K562 (cell line): ENCODE measurements around the gene MICAL1. TPM values are rescaled to one million over a fixed set of nuclear protein-coding genes. Genes with fewer than 3 reads are reported as not detected.
A peak's percentile ranks its signal among the peaks of the same experiment; 100 is the strongest.

Experiments used
- ATAC-seq: fragments of 200-7000 bp; cut with Tn5 transposase; 3 replicates; pipeline ENCODE4 v1.9.1; 2020; ENCODE audit warnings: moderate library complexity
- BruUV-seq: library from RNA; stranded (reverse); fragments of 400-500 nt; replicated peaks from 2 replicates; lab custom pipeline; 2021; lab: Mats Ljungman, UMichigan
- CTCF ChIA-PET: fragments of 300-600 bp; formaldehyde crosslinking; extraction: SDS; loops from one replicate; lab custom pipeline; 2021; ENCODE audit warnings: low intra/inter-chr PET ratio; lab: Yijun Ruan, JAX
- POLR2A ChIA-PET: fragments of 300-600, 350-650 bp; sonication (Branson Sonifier 250); formaldehyde crosslinking; extraction: SDS; loops from one replicate; lab custom pipeline; 2021; ENCODE audit warnings: antibody characterized with exemption, inconsistent platforms; lab: Yijun Ruan, JAX
- DNase-seq, 4 experiments: peaks; one replicate each; pipeline versions ENCODE4 v3.0.0 to v3.0.0-alpha.2; 2011 to 2018; ENCODE audit warnings: low spot score in 3 of 4, mixed read lengths in 3 of 4; ENCODE audit errors: extremely low read depth in 1 of 4
- FAIRE-seq: peaks from 2 replicates; lab custom pipeline; 2011; peaks lifted over from hg19 to GRCh38; lab: Jason Lieb, UNC
- H2AFZ ChIP-seq: 2 replicates; pipeline ENCODE4 v1.6.0; 2011; ENCODE audit warnings: low read depth, low read length, control low read depth, inconsistent platforms
- H3K27ac ChIP-seq: fragments of 200-600 bp; 3 replicates; pipeline ENCODE4 v1.8.0; 2011; ENCODE audit warnings: low read depth, mild to moderate bottlenecking, control low read depth, inconsistent platforms, low read length, moderate library complexity, mixed read lengths; ENCODE audit errors: extremely low read depth
- H3K27me3 ChIP-seq, 2 experiments: fragments of 300-600 bp in 1 of 2; 2 replicates in 1 of 2; 3 replicates in 1 of 2; pipeline versions ENCODE4 v1.6.0 to v1.8.0; 2011; ENCODE audit warnings: inconsistent platforms in 2 of 2, low read length in 2 of 2, mild to moderate bottlenecking in 1 of 2, mixed read lengths in 1 of 2, moderate library complexity in 1 of 2; ENCODE audit not compliant: control insufficient read depth in 2 of 2, insufficient read depth in 2 of 2
- H3K36me3 ChIP-seq: fragments of 300-600 bp; 3 replicates; pipeline ENCODE4 v1.8.0; 2011; ENCODE audit warnings: mild to moderate bottlenecking, low read length, inconsistent platforms; ENCODE audit not compliant: control insufficient read depth, insufficient read depth
- H3K4me1 ChIP-seq, 2 experiments: fragments of 200-600 bp in 1 of 2; replicated peaks in 1 of 2; 2 replicates in 1 of 2; 3 replicates in 1 of 2; pipeline versions ENCODE4 v1.5.1 to v1.8.0; 2011; ENCODE audit warnings: inconsistent platforms in 2 of 2, low read length in 2 of 2, mild to moderate bottlenecking in 1 of 2, mixed read lengths in 1 of 2, moderate library complexity in 1 of 2; ENCODE audit not compliant: control insufficient read depth in 2 of 2, insufficient read depth in 2 of 2
- H3K4me2 ChIP-seq: 2 replicates; pipeline ENCODE4 v1.6.1; 2011; ENCODE audit warnings: low read length, control low read depth, inconsistent platforms, mixed read lengths; ENCODE audit not compliant: insufficient read depth
- H3K4me3 ChIP-seq: fragments of 200-600 bp; sonication (generic), shearing (Covaris generic); 2 replicates; pipeline ENCODE4 v1.5.1; 2016; ENCODE audit warnings: control low read depth, inconsistent platforms
- H3K79me2 ChIP-seq: fragments of 200-600 bp; 3 replicates; pipeline ENCODE4 v1.8.0; 2011; ENCODE audit warnings: low read length, inconsistent platforms; ENCODE audit not compliant: control insufficient read depth, insufficient read depth
- H3K9ac ChIP-seq, 2 experiments: 2 replicates each; pipeline versions ENCODE4 v1.6.0 to v1.6.1; 2011; ENCODE audit warnings: low read depth in 2 of 2, low read length in 2 of 2, control low read depth in 1 of 2, inconsistent platforms in 1 of 2, mild to moderate bottlenecking in 1 of 2, mixed read lengths in 1 of 2; ENCODE audit not compliant: insufficient read depth in 1 of 2
- H3K9me1 ChIP-seq: one replicate; pipeline ENCODE4 v1.6.0; 2011; ENCODE audit warnings: inconsistent platforms, mild to moderate bottlenecking, low read length, moderate library complexity; ENCODE audit not compliant: control insufficient read depth, insufficient read depth
- H3K9me3 ChIP-seq: replicated peaks from 2 replicates; pipeline ENCODE4 v1.5.1; 2011; ENCODE audit warnings: low read depth, low read length, inconsistent platforms; ENCODE audit not compliant: control insufficient read depth, insufficient read depth
- H4K20me1 ChIP-seq: replicated peaks from 2 replicates; pipeline ENCODE4 v1.6.1; 2011; ENCODE audit warnings: low read length, inconsistent platforms, mixed read lengths; ENCODE audit not compliant: control insufficient read depth, insufficient read depth
- DIDO1 ChIP-seq: fragments of 450-650 bp; IDR thresholded peaks from 2 replicates; pipeline ENCODE4 v1.6.1; 2016; ENCODE audit warnings: low read depth, missing biosample characterization, missing genetic modification characterization
- FOXM1 ChIP-seq, 2 experiments: fragments of 450-650 bp in 1 of 2; sonication (generic) in 1 of 2; formaldehyde crosslinking in 1 of 2; IDR thresholded peaks; 2 replicates each; pipeline versions ENCODE4 v1.6.1 to v1.9.0; 2017 to 2022; ENCODE audit warnings: low read depth in 2 of 2, mild to moderate bottlenecking in 2 of 2, missing genetic modification reagents in 1 of 2, moderate library complexity in 1 of 2
- GATAD2A ChIP-seq: fragments of 450-650 bp; IDR thresholded peaks from 2 replicates; pipeline ENCODE4 v1.6.1; 2017
- HMGN3 ChIP-seq: IDR thresholded peaks from 2 replicates; pipeline ENCODE4 v1.6.1; 2011; ENCODE audit warnings: borderline replicate concordance, low read depth, mild to moderate bottlenecking, mixed read lengths, low read length; ENCODE audit not compliant: insufficient read length; ENCODE audit errors: extremely low read depth
- MAZ ChIP-seq, 2 experiments: fragments of 450-650 bp in 1 of 2; sonication (generic) in 1 of 2; formaldehyde crosslinking; IDR thresholded peaks in 1 of 2; conservative IDR thresholded peaks in 1 of 2; 2 replicates each; pipeline versions ENCODE4 v1.4.0 to v1.5.0; 2020; ENCODE audit warnings: mild to moderate bottlenecking in 1 of 2, missing genetic modification reagents in 1 of 2
- NCOA6 ChIP-seq: fragments of 450-650 bp; IDR thresholded peaks from 2 replicates; pipeline ENCODE4 v1.6.1; 2017; ENCODE audit warnings: mild to moderate bottlenecking
- NFIC ChIP-seq: fragments of 450-650 bp; IDR thresholded peaks from 2 replicates; pipeline ENCODE4 v1.6.1; 2017; ENCODE audit warnings: mild to moderate bottlenecking, inconsistent platforms
- NR2C2 ChIP-seq, 2 experiments: fragments of 200-800 bp in 1 of 2; sonication (Bioruptor generic) in 1 of 2; sonication (generic) in 1 of 2; formaldehyde crosslinking in 1 of 2; IDR thresholded peaks; 2 replicates each; pipeline versions ENCODE4 v1.6.1 to v1.8.0; 2016 to 2022; ENCODE audit warnings: mild to moderate bottlenecking in 1 of 2, missing compliant biosample characterization in 1 of 2, missing genetic modification characterization in 1 of 2, missing genetic modification reagents in 1 of 2
- RBBP5 ChIP-seq: fragments of 200-600 bp; sonication (generic); IDR thresholded peaks from 2 replicates; pipeline ENCODE4 v1.6.1; 2012; ENCODE audit warnings: borderline replicate concordance, mild to moderate bottlenecking, low read length, control low read depth, inconsistent platforms; ENCODE audit not compliant: insufficient read depth, poor library complexity, severe bottlenecking
- RBM34 ChIP-seq: fragments of 200-400 bp; formaldehyde crosslinking; IDR thresholded peaks from 2 replicates; pipeline ENCODE4 v1.6.1; 2018; ENCODE audit warnings: low read length, borderline replicate concordance; ENCODE audit not compliant: insufficient read depth
- STAG1 ChIP-seq: sonication (generic); formaldehyde crosslinking; IDR thresholded peaks from 2 replicates; pipeline ENCODE4 v1.5.0; 2020; ENCODE audit warnings: missing genetic modification reagents, borderline replicate concordance
- TARDBP ChIP-seq: fragments of 450-650 bp; IDR thresholded peaks from 2 replicates; pipeline ENCODE4 v1.6.1; 2016
- XRCC4 ChIP-seq: IDR thresholded peaks from one replicate; pipeline ENCODE4 v1.6.1; 2011; ENCODE audit not compliant: insufficient read depth, insufficient read length; ENCODE audit errors: extremely low read depth
- ZC3H4 ChIP-seq: sonication (generic); formaldehyde crosslinking; IDR thresholded peaks from 2 replicates; pipeline ENCODE4 v1.9.0; 2021; ENCODE audit warnings: missing genetic modification reagents, borderline replicate concordance
- ZNF197 ChIP-seq: fragments of 200-800 bp; sonication (Bioruptor generic); IDR thresholded peaks from 2 replicates; pipeline ENCODE4 v1.6.1; 2016; ENCODE audit warnings: low read depth, missing genetic modification characterization, missing compliant biosample characterization
- WGBS: fragments of 100-300 bp; shearing (Covaris generic); methylation state at CpG from one replicate; pipeline ENCODE4 v1.1.6; 2016; ENCODE audit warnings: low coverage, mixed read lengths; ENCODE audit not compliant: insufficient coverage; ENCODE audit errors: missing lambda C conversion rate; 5-methylcytosine and 5-hydroxymethylcytosine counted together
- in situ Hi-C: fragments of 300-500 bp; cut with MboI; formaldehyde crosslinking; loops from 4 replicates; pipeline ENCODE4 v1.15.0; 2018; ENCODE audit warnings: inconsistent platforms, mixed read lengths
- intact Hi-C: fragments of 100-400 bp; cut with micrococcal nuclease; formaldehyde crosslinking; loops from 2 replicates; pipeline ENCODE4 v1.14.2; 2022
- polyA plus RNA-seq, 8 experiments: library from polyadenylated mRNA; depleted of rRNA in 4 of 8; stranded (reverse) in 5 of 8; unstranded in 3 of 8; fragments of >200 nt; fragmentation: Nextera tagmentation in 2 of 8; fragmentation: Illumina TruSeq in 1 of 8; extraction: Ambion mirVana in 2 of 8; extraction: Trizol in 1 of 8; gene quantifications; 2 replicates each; pipeline versions ENCODE4 v1.2.1 to v1.2.3, GENCODE V29; 2011 to 2014; ENCODE audit warnings: inconsistent platforms in 1 of 8, missing spikeins in 1 of 8
- total RNA-seq, 7 experiments: library from RNA; depleted of rRNA in 6 of 7; stranded (reverse); fragments of >200 nt in 6 of 7; fragmentation: Illumina TruSeq in 2 of 7; extraction: Trizol in 2 of 7; gene quantifications; 2 replicates each; pipeline versions ENCODE4 v1.2.1 to v1.2.3, GENCODE V29; 2011 to 2021; ENCODE audit warnings: low replicate concordance in 1 of 7
- TF ChIP-seq, protein P1 (sequence below): fragments of 450-650 bp; IDR thresholded peaks from 2 replicates; pipeline ENCODE4 v1.6.1; 2016; ENCODE audit warnings: mild to moderate bottlenecking
- TF ChIP-seq, protein P2 (sequence below), 2 experiments: IDR thresholded peaks; 2 replicates each; pipeline ENCODE4 v1.6.1; 2011; ENCODE audit warnings: borderline replicate concordance in 1 of 2, control low read depth in 1 of 2, low read depth in 1 of 2, low read length in 1 of 2, mild to moderate bottlenecking in 1 of 2, mixed read lengths in 1 of 2, moderate library complexity in 1 of 2; ENCODE audit not compliant: insufficient read depth in 1 of 2, insufficient read length in 1 of 2, poor library complexity in 1 of 2, severe bottlenecking in 1 of 2; ENCODE audit errors: extremely low read depth in 1 of 2

The MICAL1 gene
- total and polyA plus RNA-seq, 9 of the 15 experiments (the other 6 are each of a cell fraction or from before 2014, with no cell fraction given), result 0.07 to 15.2 (median 7.0) TPM

DNA sequence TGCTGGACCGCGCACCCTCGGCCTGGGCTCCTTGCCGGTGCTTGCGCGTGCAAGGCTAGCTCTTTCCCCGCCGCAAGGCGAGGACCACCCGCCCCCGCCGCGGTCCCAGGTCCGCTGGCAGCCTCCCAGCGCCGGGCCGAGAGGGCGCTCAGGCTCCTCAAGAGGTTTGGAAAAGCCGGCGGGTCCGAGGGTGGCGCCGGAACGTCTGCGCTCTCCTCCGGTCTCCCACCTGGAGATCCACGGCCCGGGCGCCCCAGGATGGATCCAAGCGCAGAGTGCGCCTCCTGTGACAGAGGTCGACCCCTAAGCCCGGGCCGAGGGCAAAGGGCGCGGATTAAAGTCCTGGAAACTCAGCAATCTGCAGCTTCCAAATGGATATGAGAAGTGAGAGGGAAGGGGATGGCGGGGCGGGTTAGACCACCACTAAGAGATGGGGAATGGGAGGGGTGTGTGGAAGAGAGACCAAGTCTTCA is 575 bp upstream of the MICAL1 start:
- Histone ChIP-seq H3K27ac (peak overlapping the region; percentile 39; the same call in 2 of the 3 replicates), H3K4me3 (peak overlapping the region; percentile 63), H3K36me3 (peaks cover 1% of the 10 kb centered on the region; the same call in 1 of the 3 replicates), H3K4me2 (peak overlapping the region; percentile 91), H2AFZ (peak overlapping the region; percentile 88), H4K20me1 (no peaks in the 10 kb centered on the region), H3K4me1 (peaks cover 5 to 32% of the 10 kb centered on the region in 2 experiments; a peak in 4 of 5 replicates), H3K9me1 (no peaks in the 10 kb centered on the region), H3K9ac (peak overlapping the region; percentile 54 to 91; a peak in 3 of 4 replicates), H3K79me2 (no peaks in the 10 kb centered on the region), H3K9me3 (no peaks in the 10 kb centered on the region), H3K27me3 (no peaks in the 10 kb centered on the region)
- no peak for FAIRE-seq
- no TSS peak for BruUV-seq
- CTCF ChIA-PET, result no interaction called here
- in situ Hi-C loops, result no loop called here
- WGBS, result 15% methylated on average over 37 of the region's 38 CpGs
- POLR2A ChIA-PET, result interaction anchor here (0.6 to 8.2 kb wide), 5 partner anchors 9 to 837 kb away, joined by 3 to 92 read pairs (median 4); partner anchors contain the start of genes PPIL6, SMPD2 and ZBTB24
- ATAC-seq, result peak; percentile 67
- intact Hi-C loops, result no loop called here
- no peak for DNase-seq
- TF ChIP-seq RBM34 (no peak), GATAD2A (peak; percentile 58; the same call in 1 of the 2 replicates), RBBP5 (peak; percentile 58), NR2C2 (CRISPR knock-in tag; IDR thresholded peaks at IDR 0.05) (no peak), NR2C2 (tag; IDR thresholded peaks at IDR 0.05) (0 out of 2 replicates have a peak, but pooled peaks have one; percentile 26), STAG1 (CRISPR knock-in tag) (no peak), ZNF197 (CRISPR knock-in tag) (no peak), HMGN3 (peak; percentile 2), FOXM1 (IDR thresholded peaks at IDR 0.05; ENCODE audit: low read depth) (no peak), FOXM1 (CRISPR knock-in tag; IDR thresholded peaks at IDR 0.05; ENCODE audit: low read depth) (0 out of 2 replicates have a peak, but pooled peaks have one; percentile 29), MAZ (CRISPR knock-in tag; conservative IDR thresholded peaks at IDR 0.05 in 1 of 2, IDR thresholded peaks at IDR 0.05 in 1 of 2) (peak in 1 of 2 experiments; percentile 9; a peak in 2 of 4 replicates), NFIC (peak; percentile 78), ZC3H4 (CRISPR knock-in tag) (no peak), NCOA6 (no peak), DIDO1 (tag) (no peak), TARDBP (no peak), XRCC4 (no peak)
- TF ChIP-seq, protein P1, sequence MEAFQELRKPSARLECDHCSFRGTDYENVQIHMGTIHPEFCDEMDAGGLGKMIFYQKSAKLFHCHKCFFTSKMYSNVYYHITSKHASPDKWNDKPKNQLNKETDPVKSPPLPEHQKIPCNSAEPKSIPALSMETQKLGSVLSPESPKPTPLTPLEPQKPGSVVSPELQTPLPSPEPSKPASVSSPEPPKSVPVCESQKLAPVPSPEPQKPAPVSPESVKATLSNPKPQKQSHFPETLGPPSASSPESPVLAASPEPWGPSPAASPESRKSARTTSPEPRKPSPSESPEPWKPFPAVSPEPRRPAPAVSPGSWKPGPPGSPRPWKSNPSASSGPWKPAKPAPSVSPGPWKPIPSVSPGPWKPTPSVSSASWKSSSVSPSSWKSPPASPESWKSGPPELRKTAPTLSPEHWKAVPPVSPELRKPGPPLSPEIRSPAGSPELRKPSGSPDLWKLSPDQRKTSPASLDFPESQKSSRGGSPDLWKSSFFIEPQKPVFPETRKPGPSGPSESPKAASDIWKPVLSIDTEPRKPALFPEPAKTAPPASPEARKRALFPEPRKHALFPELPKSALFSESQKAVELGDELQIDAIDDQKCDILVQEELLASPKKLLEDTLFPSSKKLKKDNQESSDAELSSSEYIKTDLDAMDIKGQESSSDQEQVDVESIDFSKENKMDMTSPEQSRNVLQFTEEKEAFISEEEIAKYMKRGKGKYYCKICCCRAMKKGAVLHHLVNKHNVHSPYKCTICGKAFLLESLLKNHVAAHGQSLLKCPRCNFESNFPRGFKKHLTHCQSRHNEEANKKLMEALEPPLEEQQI, result no peak
- TF ChIP-seq, protein P2, sequence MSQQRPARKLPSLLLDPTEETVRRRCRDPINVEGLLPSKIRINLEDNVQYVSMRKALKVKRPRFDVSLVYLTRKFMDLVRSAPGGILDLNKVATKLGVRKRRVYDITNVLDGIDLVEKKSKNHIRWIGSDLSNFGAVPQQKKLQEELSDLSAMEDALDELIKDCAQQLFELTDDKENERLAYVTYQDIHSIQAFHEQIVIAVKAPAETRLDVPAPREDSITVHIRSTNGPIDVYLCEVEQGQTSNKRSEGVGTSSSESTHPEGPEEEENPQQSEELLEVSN (IDR thresholded peaks at IDR 0.05; ENCODE audit: borderline replicate concordance in 1 of 2, extremely low read depth in 1 of 2, insufficient read depth in 1 of 2, insufficient read length in 1 of 2, low read depth in 1 of 2, low read length in 1 of 2, poor library complexity in 1 of 2, severe bottlenecking in 1 of 2), result peak in 1 of 2 experiments; percentile 6
